Frontal cortex (tissue), 4 donors: Measurements from ENCODE around the gene FAHD1. TPM values are rescaled to one million over a fixed set of nuclear protein-coding genes. Genes with fewer than 3 reads are reported as not detected.

ENCODE experiments used
- DNase-seq, 2 donors: peaks; one replicate each; pipeline ENCODE4 v3.0.0; 2012; ENCODE audit warnings: low spot score in 2 of 2
- FAIRE-seq: peaks from 2 replicates; lab custom pipeline; 2012; peaks lifted over from hg19 to GRCh38; lab: Jason Lieb, UNC
- total RNA-seq: library from RNA; depleted of rRNA; stranded (reverse); fragments of >200 nt; gene quantifications from one replicate; pipeline ENCODE4 v1.2.3, GENCODE V29; 2014
- donor health status: control.
- donor health status: control.
- donor health status: control.

Gene FAHD1
- total RNA-seq, 1 donor from 2014 or later = 64.0 TPM

DNA sequence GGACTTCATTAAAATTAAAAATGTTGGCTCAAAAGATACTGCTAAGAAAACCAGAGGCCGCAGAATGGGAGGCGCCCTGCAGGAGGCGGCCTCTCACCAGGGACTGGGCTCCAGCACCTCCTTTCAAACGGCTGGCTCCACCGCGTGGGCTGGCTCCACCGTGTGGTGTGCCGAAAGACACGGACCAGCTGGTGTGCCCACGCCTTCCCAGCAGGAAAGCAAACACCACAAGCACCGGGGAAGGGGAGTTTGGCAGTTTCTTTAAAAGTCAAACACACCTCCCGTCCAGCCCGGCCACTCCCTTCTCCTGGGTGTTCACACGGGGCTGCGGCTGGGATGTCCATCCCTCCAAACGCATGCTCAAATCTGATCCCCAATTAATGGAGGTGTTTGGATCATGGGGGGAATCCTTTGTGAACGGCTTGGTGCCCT, 14.3 kb upstream of the FAHD1 start:
- FAIRE-seq (no peak), DNase-seq (peak in 1 of 2 donors; percentile 59)

GRCh38 chr16:1815461-1815860, 11.5 kb upstream of the FAHD1 start:
- DNase-seq (no peak), FAIRE-seq (no peak)

GRCh38 chr16:1816396-1817275, 10.4 kb upstream of the FAHD1 start:
- no peak for FAIRE-seq
- no peak for DNase-seq

- DNase-seq = no peak
- FAIRE-seq = no peak
Measured at GRCh38 chr16:1817276-1817589, 9.8 kb upstream of the FAHD1 start.

DNA sequence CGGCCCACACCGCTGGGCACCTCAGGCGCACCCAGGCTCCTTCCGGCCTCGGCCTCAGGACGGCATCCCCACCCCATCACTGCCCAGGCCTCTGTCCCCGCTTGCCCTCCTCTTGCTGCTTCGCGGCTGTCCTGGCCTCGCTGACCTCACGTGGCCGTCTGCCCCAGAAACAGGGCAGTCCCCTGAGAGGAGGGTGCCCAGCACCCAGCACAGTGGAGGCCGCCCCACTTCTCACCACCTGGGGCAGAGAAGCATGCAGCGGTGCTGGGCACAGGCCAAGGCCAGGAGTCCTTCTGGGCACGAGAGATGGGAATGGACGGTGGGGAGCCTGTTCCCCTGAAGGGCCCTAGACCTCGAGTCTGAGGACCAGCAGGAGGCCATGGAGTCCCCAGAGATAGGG, 9.3 kb upstream of the FAHD1 start:
- DNase-seq (no peak), FAIRE-seq (no peak)

GRCh38 chr16:1818204-1818872, 8.7 kb upstream of the FAHD1 start:
- DNase-seq (no peak), FAIRE-seq (no peak)

- DNase-seq (no peak), FAIRE-seq (no peak)
Measured at GRCh38 chr16:1818873-1819525, 8.0 kb upstream of the FAHD1 start.

GRCh38 chr16:1819611-1820010, 7.4 kb upstream of the FAHD1 start:
- FAIRE-seq (no peak), DNase-seq (no peak)

DNA sequence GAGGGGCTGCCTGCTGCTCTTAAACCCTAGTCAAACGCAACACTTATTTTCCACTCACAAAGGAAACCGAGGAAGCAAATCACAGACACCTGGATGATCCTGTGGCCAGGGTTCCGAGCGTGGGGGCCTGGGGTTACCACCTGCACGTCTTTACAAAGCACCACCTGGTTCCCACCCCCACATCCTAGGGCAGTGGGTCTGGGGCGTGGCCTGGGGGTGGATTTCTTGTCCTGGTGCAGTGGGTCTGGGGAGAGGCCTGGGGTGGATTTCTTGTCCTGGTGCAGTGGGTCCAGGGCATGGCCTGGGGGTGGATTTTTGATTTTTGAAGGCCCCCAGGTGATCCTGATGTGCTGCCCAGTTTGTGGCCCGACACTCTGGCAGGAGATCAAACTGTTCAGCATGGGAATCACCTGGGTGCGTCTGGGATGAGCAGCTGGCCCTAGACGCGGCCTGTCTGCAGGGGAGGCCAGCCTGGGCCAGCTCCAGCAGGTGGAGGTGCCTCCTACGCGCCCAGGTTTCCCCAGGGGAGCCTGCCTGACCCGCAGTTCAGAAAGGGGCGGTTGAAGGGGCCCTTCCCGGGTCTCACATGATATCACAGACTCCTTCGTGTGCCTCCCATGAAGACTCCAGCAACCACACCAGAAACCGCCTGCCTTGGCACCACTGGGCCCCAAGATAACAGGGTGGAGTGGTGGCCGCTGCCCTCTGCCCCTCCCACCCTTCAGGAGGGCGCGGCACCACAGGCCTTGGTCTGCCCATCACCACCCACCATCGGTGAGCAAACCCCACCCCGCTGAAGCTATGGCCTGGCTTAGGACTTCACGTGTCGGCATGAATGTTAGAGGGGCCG, 6.7 kb upstream of the FAHD1 start:
- DNase-seq = no peak
- FAIRE-seq = no peak

DNA sequence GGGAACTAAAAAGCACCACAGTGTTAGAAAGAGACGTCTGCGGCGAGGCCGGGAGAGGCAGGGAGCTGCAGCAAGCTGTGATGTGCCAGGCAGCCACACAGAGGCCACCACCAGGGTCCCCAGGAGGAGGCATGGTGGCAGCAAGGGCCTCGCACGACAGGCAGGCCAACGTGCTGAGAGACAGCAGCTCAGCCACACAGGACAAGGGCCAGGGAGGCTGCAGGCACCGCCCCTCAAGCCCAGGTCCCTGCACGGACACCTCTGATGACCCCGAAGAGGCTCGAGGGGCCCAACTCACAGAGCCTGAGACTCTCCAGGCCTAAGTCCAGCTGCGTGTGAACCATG, 6.1 kb upstream of the FAHD1 start:
- no peak for DNase-seq
- FAIRE-seq = no peak

- FAIRE-seq = no peak
- no peak for DNase-seq
Measured at GRCh38 chr16:1821861-1822611, 5.0 kb upstream of the FAHD1 start.

- FAIRE-seq (no peak), DNase-seq (no peak)
Measured at GRCh38 chr16:1822801-1823200, 4.2 kb upstream of the FAHD1 start.

DNA sequence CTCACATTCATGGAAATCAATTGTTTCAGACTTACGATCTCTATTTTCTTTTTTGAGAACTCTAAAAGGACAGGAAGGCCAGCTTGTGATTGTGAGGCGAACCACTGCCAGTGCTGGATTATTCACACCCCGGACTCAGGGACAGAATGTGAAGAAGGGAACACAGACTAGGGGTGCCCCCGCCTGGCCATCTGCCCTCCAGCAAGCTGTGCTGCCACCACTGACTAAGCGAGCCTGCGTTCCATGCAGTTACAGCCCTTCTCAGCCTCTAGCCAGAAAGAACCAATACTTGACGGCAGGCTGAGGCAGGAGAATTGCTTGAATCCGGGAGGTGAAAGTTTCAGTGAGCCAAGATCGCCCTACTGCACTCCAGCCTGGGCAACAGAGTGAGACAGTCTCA, 3.2 kb upstream of the FAHD1 start:
- FAIRE-seq = no peak

DNA sequence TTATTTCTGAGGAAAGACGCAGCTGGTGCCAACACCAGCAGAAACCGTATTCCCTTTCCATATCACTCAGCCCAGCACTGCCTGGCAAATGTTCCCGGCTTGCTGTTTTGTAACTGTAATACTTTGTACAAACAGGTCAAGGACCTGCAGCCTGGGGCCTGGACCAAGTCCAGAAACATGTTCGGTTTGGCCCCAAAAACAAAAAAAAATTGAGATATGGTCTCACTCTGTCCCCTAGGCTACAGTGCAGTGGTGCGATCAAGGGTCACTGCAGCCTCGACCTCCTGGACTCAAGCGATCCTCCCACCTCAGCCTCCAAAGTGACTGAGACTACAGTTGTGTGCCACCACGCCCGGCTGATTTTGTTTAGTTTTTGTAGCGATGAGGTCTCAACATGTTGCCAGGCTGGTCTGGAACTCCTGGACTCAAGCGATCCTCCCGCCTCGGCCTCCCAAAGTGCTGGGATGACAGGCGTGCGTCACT, 1.6 kb upstream of the FAHD1 start:
- FAIRE-seq = no peak
- no peak for DNase-seq

More for the DNA sequence above, 3.2 kb upstream of the FAHD1 start:
- DNase-seq = peak in 1 of 2 donors; percentile 43

GRCh38 chr16:1825864-1826690, 929 bp upstream of the FAHD1 start:
- FAIRE-seq (no peak), DNase-seq (peak in 1 of 2 donors; percentile 36)

DNA sequence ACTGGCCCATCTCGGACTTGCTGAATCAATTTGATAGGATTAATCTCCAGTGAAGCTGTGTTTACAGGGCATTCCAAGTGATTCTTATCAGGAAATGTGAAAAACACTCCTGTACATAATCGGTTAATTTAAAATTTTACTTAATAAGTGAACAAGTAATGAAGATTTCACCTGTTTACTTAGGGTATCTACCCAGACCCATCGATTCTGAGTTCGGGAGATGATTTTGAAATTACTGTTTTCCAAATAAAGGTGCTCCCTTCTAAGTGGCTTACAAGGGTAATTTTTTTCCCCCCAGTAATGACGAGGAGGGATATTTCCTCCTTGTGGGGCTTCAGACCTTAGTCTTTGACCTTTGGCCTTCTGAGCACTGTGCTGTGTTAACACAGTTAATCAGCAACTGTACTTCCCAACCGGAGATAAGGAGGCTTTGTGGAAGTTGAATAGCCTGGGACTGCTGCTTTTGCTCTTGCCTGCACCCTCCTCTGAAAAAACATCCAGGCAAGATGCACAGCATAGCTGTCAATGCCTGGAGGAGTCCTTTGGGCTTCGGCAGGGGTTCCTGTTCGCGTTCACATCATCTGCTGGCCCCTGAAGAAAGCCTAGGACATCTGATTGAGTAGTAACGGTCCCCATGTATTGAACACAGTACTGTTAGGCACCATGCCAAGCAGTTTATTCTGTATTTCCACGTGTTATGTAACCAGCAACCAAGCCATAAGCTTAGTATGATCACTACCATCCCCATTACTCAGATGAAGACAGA, 1.8 kb downstream of the FAHD1 start:
- FAIRE-seq = no peak
- no peak for DNase-seq

DNA sequence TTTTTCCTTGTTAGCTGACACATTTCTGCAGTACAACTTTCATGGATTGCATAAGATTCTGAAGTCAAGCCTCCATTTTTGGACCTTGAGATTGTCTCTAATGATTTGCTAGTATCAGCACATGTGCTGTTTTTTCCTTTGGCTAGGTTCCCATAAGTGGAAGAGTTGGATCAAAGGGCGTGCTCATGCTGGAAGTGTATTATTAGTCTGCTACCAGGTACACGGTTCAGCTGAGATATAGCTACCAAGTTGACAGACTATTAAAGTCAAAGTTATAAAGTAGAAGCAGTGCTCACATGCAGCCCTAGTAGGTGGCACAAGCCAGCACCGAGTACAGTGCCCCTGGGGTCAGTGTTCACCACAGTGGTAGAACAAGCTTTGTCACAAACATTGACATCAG, 3.2 kb downstream of the FAHD1 start:
- DNase-seq (no peak), FAIRE-seq (no peak)
